Heart left ventricle (tissue), 16 donors: ENCODE measurements around the gene MSI2. TPM values are rescaled to one million over a fixed set of nuclear protein-coding genes. Genes with fewer than 3 reads are reported as not detected.

ENCODE experiments used
- ATAC-seq, 4 donors: fragments of 200-7000 bp; cut with Tn5 transposase; one replicate each; pipeline ENCODE4 v1.9.1; 2020 to 2022; ENCODE audit warnings: moderate library complexity in 4 of 4, mild to moderate bottlenecking in 3 of 4, moderate number of reproducible peaks in 1 of 4
- DNase-seq, 5 donors: peaks; one replicate each; pipeline ENCODE4 v3.0.0-alpha.2; 2020
- H3K27ac ChIP-seq, 12 donors: fragments of 200-600 bp; sonication (generic) in 4 of 12; one replicate each; pipeline versions ENCODE4 v1.5.0 to v1.8.0; 2016 to 2022; ENCODE audit warnings: mild to moderate bottlenecking in 2 of 12
- H3K27me3 ChIP-seq, 9 donors: fragments of 200-600 bp; sonication (generic) in 2 of 9; one replicate each; pipeline versions ENCODE4 v1.5.1 to v1.8.0; 2016 to 2022; ENCODE audit warnings: mild to moderate bottlenecking in 3 of 9
- H3K36me3 ChIP-seq, 9 donors: fragments of 200-600 bp; sonication (generic) in 2 of 9; one replicate each; pipeline versions ENCODE4 v1.5.0 to v1.8.0; 2018 to 2022; ENCODE audit warnings: mild to moderate bottlenecking in 2 of 9
- H3K4me1 ChIP-seq, 12 donors: fragments of 200-600 bp; sonication (generic) in 4 of 12; one replicate each; pipeline versions ENCODE4 v1.5.0 to v1.8.0; 2016 to 2022; ENCODE audit warnings: mild to moderate bottlenecking in 3 of 12
- H3K4me3 ChIP-seq, 12 donors: fragments of 200-600 bp; sonication (generic) in 4 of 12; one replicate each; pipeline versions ENCODE4 v1.5.0 to v1.8.0; 2017 to 2022; ENCODE audit warnings: mild to moderate bottlenecking in 9 of 12, moderate library complexity in 4 of 12
- H3K9me3 ChIP-seq, 12 donors: fragments of 200-600 bp; sonication (generic) in 4 of 12; one replicate each; pipeline versions ENCODE4 v1.5.0 to v1.8.0; 2016 to 2022; ENCODE audit warnings: mild to moderate bottlenecking in 1 of 12
- POLR2A ChIP-seq, 2 donors: fragments of 450-650 bp; IDR thresholded peaks; one replicate each; pipeline ENCODE4 v1.6.1; 2017; ENCODE audit warnings: antibody characterized with exemption in 2 of 2, mild to moderate bottlenecking in 2 of 2, moderate library complexity in 2 of 2
- WGBS, 4 donors: extraction: QIAGEN DNeasy Blood & Tissue Kit in 2 of 4; methylation state at CpG; one replicate each; pipeline versions ENCODE4 v1.1.5 to v1.1.7; 2013 to 2018; 5-methylcytosine and 5-hydroxymethylcytosine counted together
- intact Hi-C, 10 donors: fragments of 100-400 bp; cut with DNase I; formaldehyde crosslinking; loops; one replicate each; pipeline versions ENCODE4 v1.11.1 to v1.14.2; 2022
- polyA plus RNA-seq, 2 donors: library from polyadenylated mRNA; stranded (reverse); fragments of 200-250 nt; gene quantifications; one replicate each; pipeline ENCODE4 v1.2.3, GENCODE V29; 2013
- total RNA-seq, 9 donors: library from RNA; depleted of rRNA in 2 of 9; stranded (reverse); fragments of >200 nt in 2 of 9; fragmentation: NEBNext Ultra II Directional in 3 of 9; extraction: Animal tissue kit (Norgen Biotek cat#: 25700) in 3 of 9; gene quantifications; one replicate each; pipeline versions ENCODE4 v1.1.0 to v1.2.4, GENCODE V29; 2016 to 2023
- TF ChIP-seq, protein P1 (sequence below), 12 donors: fragments of 200-600 bp; sonication (generic) in 4 of 12; IDR thresholded peaks; one replicate each; pipeline versions ENCODE4 v1.5.0 to v1.8.0; 2018 to 2022; ENCODE audit warnings: antibody characterized with exemption in 12 of 12, mild to moderate bottlenecking in 5 of 12
- donor health status: ischemic (EF 13 %, LVEDD 7.1; RV severe dilation, severe dysfunction).
- donor health status: healthy with polysubstance abuse.
- donor health status: DM: no; HTN: yes; CAD: no.
- donor health status: DM: no; HTN: no; CAD: no.
- donor health status: ischemic (EF 25% LVEDD 6.9; RV normal size, moderate dysfunction).
- donor health status: ischemic (EF 25% LVEDD 5.7; RV mildly dilated, moderate dysfunction).
- donor health status: healthy.
- donor health status: DM: yes; HTN: yes; CAD: no.
- donor health status: ischemic (EF 35%, LVEDD 5.7; RV mildly dilated, moderate dysfunction).
- donor health status: nonischemic (EF 11% LVEDD 7.7; RV severe dilation, severe dysfunction).
- donor health status: DM: yes; HTN: yes; CAD: no.
- donor health status: PGD.
- donor health status: ischemic (EF 29% LVEDD 5.4; RV normal size, mild dysfunction).
- donor health status: nonischemic (EF 23%, LVEDD 6.1; RV moderate dilation, normal function).

MSI2 gene
- total and polyA plus RNA-seq, 11 donors: 35.9 to 120 (median 104) TPM

GRCh38 chr17:57576744-57577143 lies 320.4 kb downstream of the MSI2 start:
- no peak for ATAC-seq
- H3K27ac ChIP-seq: peak overlapping the region in 3 of 12 donors; percentile 38 to 73 (median 50)

DNA sequence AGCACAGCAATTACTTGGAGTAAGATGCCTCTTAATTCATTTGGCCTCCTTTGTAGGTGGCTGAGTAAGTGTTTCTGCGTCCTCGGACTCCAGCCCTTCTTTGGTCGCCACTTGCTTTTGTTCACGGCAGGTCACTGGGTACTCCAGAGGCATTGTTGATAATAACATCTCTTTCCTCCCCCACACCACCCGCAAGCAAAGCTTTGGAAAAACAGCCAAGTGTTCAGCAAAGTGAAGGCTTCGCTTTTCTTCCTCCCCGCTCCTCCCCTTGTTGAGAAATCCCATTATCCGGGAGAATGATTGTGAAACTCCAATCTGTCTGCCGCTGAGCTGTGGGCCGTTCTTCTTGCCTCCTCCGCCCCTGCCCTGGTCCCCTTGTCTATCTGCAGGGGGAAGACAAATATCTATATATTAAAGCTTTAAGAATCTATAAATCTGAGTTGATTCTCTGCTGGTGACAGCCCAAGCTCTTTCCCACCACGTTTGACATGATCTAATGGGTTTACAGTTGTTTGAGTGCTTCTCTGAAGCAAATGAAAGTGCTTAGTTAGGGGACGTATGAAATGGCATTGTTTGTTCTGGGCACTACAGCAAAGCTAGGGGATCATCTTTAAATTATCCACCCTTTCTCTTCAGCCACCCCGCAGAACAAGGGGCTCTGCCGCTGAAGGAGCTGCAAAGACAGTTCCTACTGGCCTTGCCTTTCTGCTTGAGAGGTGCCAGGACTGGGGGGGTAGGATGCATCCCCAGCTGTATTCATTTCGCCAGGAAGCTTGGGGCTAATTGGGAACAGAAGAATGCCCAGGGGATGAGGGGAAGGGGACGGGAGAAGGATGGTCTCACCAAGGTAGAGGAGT lies 321.7 kb downstream of the MSI2 start:
- WGBS, 4 donors: 64 to 70% (median 65%) methylated on average over 17 of the region's 17 CpGs
- intact Hi-C loops: loop anchor here in 1 of 10 donors (10.0 kb wide), 1 partner anchor 103 kb away; no protein-coding TSS in a partner anchor

More at GRCh38 chr17:57576744-57577143, 320.4 kb downstream of the MSI2 start:
- no peaks in the 10 kb centered on the region for H3K9me3 ChIP-seq
- peaks cover 0 to 43% (median 23%) of the 10 kb centered on the region in 12 donors for H3K4me1 ChIP-seq
- WGBS, 4 donors: 91 to 96% (median 94%) methylated on average over 8 of the region's 8 CpGs
- H3K4me3 ChIP-seq: no peak overlapping the region
- H3K27me3 ChIP-seq: no peaks in the 10 kb centered on the region
- no peaks in the 10 kb centered on the region for H3K36me3 ChIP-seq
- no peak for TF ChIP-seq POLR2A (IDR thresholded peaks at IDR 0.05)
- TF ChIP-seq, protein P1, sequence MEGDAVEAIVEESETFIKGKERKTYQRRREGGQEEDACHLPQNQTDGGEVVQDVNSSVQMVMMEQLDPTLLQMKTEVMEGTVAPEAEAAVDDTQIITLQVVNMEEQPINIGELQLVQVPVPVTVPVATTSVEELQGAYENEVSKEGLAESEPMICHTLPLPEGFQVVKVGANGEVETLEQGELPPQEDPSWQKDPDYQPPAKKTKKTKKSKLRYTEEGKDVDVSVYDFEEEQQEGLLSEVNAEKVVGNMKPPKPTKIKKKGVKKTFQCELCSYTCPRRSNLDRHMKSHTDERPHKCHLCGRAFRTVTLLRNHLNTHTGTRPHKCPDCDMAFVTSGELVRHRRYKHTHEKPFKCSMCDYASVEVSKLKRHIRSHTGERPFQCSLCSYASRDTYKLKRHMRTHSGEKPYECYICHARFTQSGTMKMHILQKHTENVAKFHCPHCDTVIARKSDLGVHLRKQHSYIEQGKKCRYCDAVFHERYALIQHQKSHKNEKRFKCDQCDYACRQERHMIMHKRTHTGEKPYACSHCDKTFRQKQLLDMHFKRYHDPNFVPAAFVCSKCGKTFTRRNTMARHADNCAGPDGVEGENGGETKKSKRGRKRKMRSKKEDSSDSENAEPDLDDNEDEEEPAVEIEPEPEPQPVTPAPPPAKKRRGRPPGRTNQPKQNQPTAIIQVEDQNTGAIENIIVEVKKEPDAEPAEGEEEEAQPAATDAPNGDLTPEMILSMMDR (IDR thresholded peaks at IDR 0.05): no peak
- intact Hi-C loops: loop anchor here in 1 of 10 donors (10.0 kb wide), 1 partner anchor 102 kb away; no protein-coding TSS in a partner anchor
- DNase-seq: no peak

DNA sequence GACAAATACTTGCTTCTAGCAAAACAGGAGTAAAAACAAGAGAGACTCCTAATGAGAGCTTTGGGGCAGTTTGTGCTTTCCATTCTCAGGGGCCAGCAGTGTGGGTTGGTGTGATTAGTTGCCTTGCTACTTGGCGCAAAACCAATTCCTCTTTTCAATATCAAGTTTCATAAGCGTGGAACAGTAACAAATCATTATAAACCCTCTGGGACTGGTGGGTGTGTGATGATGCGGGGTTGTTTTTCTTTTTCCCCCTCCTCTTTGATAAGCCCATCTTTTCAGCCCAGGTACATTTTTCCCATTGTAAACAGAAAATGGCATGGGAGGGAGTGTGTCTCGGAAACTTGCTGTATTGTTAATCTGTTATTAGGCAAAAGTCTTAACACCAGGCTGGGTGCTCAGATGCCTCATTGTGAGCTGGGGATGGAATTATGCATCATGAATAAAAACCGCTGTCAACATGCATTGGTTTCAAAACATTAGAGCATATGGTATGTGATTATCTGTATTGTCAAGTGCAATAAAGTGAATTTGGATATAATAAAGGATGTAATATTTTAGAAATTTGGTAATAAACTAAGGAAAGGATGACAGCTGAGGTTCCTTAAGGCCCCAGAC lies 322.4 kb downstream of the MSI2 start:
- Histone ChIP-seq H3K4me3 (peak overlapping the region in 3 of 12 donors; percentile 34 to 44 (median 41)), H3K4me1 (peaks cover 0 to 23% (median 11%) of the 10 kb centered on the region in 12 donors), H3K27me3 (no peaks in the 10 kb centered on the region), H3K36me3 (no peaks in the 10 kb centered on the region), H3K9me3 (no peaks in the 10 kb centered on the region), H3K27ac (peak overlapping the region in 9 of 12 donors; percentile 17 to 73 (median 52))
- TF ChIP-seq, protein P1 (IDR thresholded peaks at IDR 0.05): no peak
- TF ChIP-seq POLR2A (IDR thresholded peaks at IDR 0.05): no peak
- ATAC-seq (peak in 1 of 4 donors; percentile 42), DNase-seq (no peak)
- 80 to 85% (median 83%) methylated on average over 5 of the region's 5 CpGs for WGBS, 4 donors
- intact Hi-C loops: loop anchor here in 1 of 10 donors (10.0 kb wide), 1 partner anchor 104 kb away; no protein-coding TSS in a partner anchor

More for the DNA sequence above, 321.7 kb downstream of the MSI2 start:
- Histone ChIP-seq H3K27me3 (no peaks in the 10 kb centered on the region), H3K9me3 (no peaks in the 10 kb centered on the region), H3K4me3 (peak overlapping the region in 9 of 12 donors; percentile 5 to 44 (median 34)), H3K36me3 (no peaks in the 10 kb centered on the region), H3K27ac (peak overlapping the region in 11 of 12 donors; percentile 35 to 73 (median 52)), H3K4me1 (peaks cover 0 to 31% (median 16%) of the 10 kb centered on the region in 12 donors)
- ATAC-seq (peak; percentile 37 to 75 (median 56)), DNase-seq (peak in 2 of 5 donors; percentile 45 to 53)
- TF ChIP-seq, protein P1 (IDR thresholded peaks at IDR 0.05): no peak
- no peak for TF ChIP-seq POLR2A (IDR thresholded peaks at IDR 0.05)
